Panc1 (cell line): ENCODE results near the gene RPUSD1. TPM values are rescaled to one million over a fixed set of nuclear protein-coding genes. Genes with fewer than 3 reads are reported as not detected.
A peak's percentile ranks its signal among the peaks of the same experiment; 100 is the strongest.

Experiments used
- ATAC-seq: fragments of 200-7000 bp; cut with Tn5 transposase; 2 replicates; pipeline ENCODE4 v1.9.1; 2020; ENCODE audit warnings: mild to moderate bottlenecking, moderate library complexity
- BruUV-seq: library from RNA; stranded (reverse); fragments of 400-500 nt; replicated peaks from 2 replicates; lab custom pipeline; 2021; lab: Mats Ljungman, UMichigan
- CTCF ChIA-PET: fragments of 300-600 bp; sonication (Branson Sonifier 250); formaldehyde crosslinking; loops from one replicate; lab custom pipeline; 2022; ENCODE audit warnings: antibody characterized with exemption; lab: Charles Lee
- POLR2A ChIA-PET: fragments of 300-600 bp; sonication (Branson Sonifier 250); formaldehyde crosslinking; loops from one replicate; lab custom pipeline; 2022; ENCODE audit warnings: antibody characterized with exemption; lab: Charles Lee
- DNase-seq: peaks from one replicate; pipeline ENCODE4 v3.0.0-alpha.2; 2010; ENCODE audit warnings: low read depth, low spot score
- H3K27ac ChIP-seq: 2 replicates; pipeline ENCODE4 v1.5.1; 2011; ENCODE audit warnings: mild to moderate bottlenecking, low read length, inconsistent platforms
- H3K27me3 ChIP-seq: fragments of 200-500 bp; sonication (Bioruptor generic); 2 replicates; pipeline ENCODE4 v1.6.0; 2014; ENCODE audit warnings: low read length, inconsistent platforms; ENCODE audit not compliant: control insufficient read depth, insufficient read depth
- H3K36me3 ChIP-seq: fragments of 200-500 bp; sonication (Bioruptor generic); 2 replicates; pipeline ENCODE4 v1.5.1; 2014; ENCODE audit warnings: inconsistent platforms, mild to moderate bottlenecking, low read length, moderate library complexity; ENCODE audit not compliant: control insufficient read depth, insufficient read depth
- H3K4me1 ChIP-seq: 2 replicates; pipeline ENCODE4 v1.5.1; 2011; ENCODE audit warnings: inconsistent platforms, mild to moderate bottlenecking, low read length, moderate library complexity; ENCODE audit not compliant: control insufficient read depth, insufficient read depth
- H3K4me3 ChIP-seq, 2 experiments: 2 replicates each; pipeline ENCODE4 v1.5.1; 2011 to 2012; ENCODE audit warnings: low read depth in 2 of 2, low read length in 2 of 2, mild to moderate bottlenecking in 2 of 2, inconsistent platforms in 1 of 2, moderate library complexity in 1 of 2
- H3K9me3 ChIP-seq: fragments of 200-500 bp; sonication (Bioruptor generic); 2 replicates; pipeline ENCODE4 v1.5.1; 2014; ENCODE audit warnings: low read depth, mild to moderate bottlenecking, inconsistent platforms, low read length, moderate library complexity; ENCODE audit not compliant: control insufficient read depth, insufficient read depth
- POLR2AphosphoS5 ChIP-seq: IDR thresholded peaks from 2 replicates; pipeline ENCODE4 v1.6.1; 2012; ENCODE audit warnings: mild to moderate bottlenecking, low read depth, low read length, moderate library complexity
- REST ChIP-seq, 2 experiments: IDR thresholded peaks; 2 replicates each; pipeline ENCODE4 v1.6.1; 2011 to 2012; ENCODE audit warnings: low read depth in 2 of 2, control low read depth in 1 of 2, low read length in 1 of 2, mild to moderate bottlenecking in 1 of 2, moderate library complexity in 1 of 2; ENCODE audit not compliant: insufficient read depth in 1 of 2
- SIN3A ChIP-seq: IDR thresholded peaks from 2 replicates; pipeline ENCODE4 v1.6.1; 2012; ENCODE audit warnings: low read depth, mild to moderate bottlenecking, low read length, moderate library complexity, borderline replicate concordance; ENCODE audit not compliant: insufficient read depth
- TCF7L2 ChIP-seq: IDR thresholded peaks from 2 replicates; pipeline ENCODE4 v1.6.1; 2011; ENCODE audit warnings: mild to moderate bottlenecking, low read depth, low read length, inconsistent platforms
- in situ Hi-C: cut with HindIII; loops from 2 replicates; pipeline ENCODE4 v1.10.0; 2016; ENCODE audit warnings: low sequenced_read_pairs, low pct_unique_long_range_greater_than_20kb
- intact Hi-C: fragments of 100-400 bp; cut with micrococcal nuclease; formaldehyde crosslinking; loops from one replicate; pipeline ENCODE4 v1.10.0; 2022; ENCODE audit not compliant: unreplicated experiment
- total RNA-seq: library from RNA; stranded (reverse); gene quantifications from one replicate; pipeline ENCODE4 v1.2.1, GENCODE V29; 2021; ENCODE audit not compliant: unreplicated experiment
- TF ChIP-seq, protein P1 (sequence below): fragments of 450-650 bp; IDR thresholded peaks from 2 replicates; pipeline ENCODE4 v1.5.1; 2017; ENCODE audit warnings: mild to moderate bottlenecking

The RPUSD1 gene
- total RNA-seq, 1 experiment from 2014 or later = 61.1 TPM

- POLR2A ChIA-PET = interaction anchor here (1.1 kb wide), 1 partner anchor 43 kb away, joined by 5 read pairs; no protein-coding TSS in a partner anchor
- ATAC-seq (0 out of 2 replicates have a peak, but pooled peaks have one; percentile 5), DNase-seq (no peak)
- Histone ChIP-seq H3K4me3 (no peak overlapping the region), H3K4me1 (peaks cover 18% of the 10 kb centered on the region), H3K27me3 (no peaks in the 10 kb centered on the region), H3K27ac (no peak overlapping the region), H3K9me3 (no peaks in the 10 kb centered on the region), H3K36me3 (no peaks in the 10 kb centered on the region)
- TF ChIP-seq REST (IDR thresholded peaks at IDR 0.05; ENCODE audit: insufficient read depth in 1 of 2, low read depth in 2 of 2, low read length in 1 of 2) (no peak), POLR2AphosphoS5 (no peak), TCF7L2 (no peak), SIN3A (no peak)
- TF ChIP-seq, protein P1, sequence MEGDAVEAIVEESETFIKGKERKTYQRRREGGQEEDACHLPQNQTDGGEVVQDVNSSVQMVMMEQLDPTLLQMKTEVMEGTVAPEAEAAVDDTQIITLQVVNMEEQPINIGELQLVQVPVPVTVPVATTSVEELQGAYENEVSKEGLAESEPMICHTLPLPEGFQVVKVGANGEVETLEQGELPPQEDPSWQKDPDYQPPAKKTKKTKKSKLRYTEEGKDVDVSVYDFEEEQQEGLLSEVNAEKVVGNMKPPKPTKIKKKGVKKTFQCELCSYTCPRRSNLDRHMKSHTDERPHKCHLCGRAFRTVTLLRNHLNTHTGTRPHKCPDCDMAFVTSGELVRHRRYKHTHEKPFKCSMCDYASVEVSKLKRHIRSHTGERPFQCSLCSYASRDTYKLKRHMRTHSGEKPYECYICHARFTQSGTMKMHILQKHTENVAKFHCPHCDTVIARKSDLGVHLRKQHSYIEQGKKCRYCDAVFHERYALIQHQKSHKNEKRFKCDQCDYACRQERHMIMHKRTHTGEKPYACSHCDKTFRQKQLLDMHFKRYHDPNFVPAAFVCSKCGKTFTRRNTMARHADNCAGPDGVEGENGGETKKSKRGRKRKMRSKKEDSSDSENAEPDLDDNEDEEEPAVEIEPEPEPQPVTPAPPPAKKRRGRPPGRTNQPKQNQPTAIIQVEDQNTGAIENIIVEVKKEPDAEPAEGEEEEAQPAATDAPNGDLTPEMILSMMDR = no peak
- CTCF ChIA-PET = no interaction called here
- BruUV-seq = no TSS peak
- intact Hi-C loops (no loop called here), in situ Hi-C loops (no loop called here)
Measured at GRCh38 chr16:760065-760464, 28.1 kb downstream of the RPUSD1 start.

DNA sequence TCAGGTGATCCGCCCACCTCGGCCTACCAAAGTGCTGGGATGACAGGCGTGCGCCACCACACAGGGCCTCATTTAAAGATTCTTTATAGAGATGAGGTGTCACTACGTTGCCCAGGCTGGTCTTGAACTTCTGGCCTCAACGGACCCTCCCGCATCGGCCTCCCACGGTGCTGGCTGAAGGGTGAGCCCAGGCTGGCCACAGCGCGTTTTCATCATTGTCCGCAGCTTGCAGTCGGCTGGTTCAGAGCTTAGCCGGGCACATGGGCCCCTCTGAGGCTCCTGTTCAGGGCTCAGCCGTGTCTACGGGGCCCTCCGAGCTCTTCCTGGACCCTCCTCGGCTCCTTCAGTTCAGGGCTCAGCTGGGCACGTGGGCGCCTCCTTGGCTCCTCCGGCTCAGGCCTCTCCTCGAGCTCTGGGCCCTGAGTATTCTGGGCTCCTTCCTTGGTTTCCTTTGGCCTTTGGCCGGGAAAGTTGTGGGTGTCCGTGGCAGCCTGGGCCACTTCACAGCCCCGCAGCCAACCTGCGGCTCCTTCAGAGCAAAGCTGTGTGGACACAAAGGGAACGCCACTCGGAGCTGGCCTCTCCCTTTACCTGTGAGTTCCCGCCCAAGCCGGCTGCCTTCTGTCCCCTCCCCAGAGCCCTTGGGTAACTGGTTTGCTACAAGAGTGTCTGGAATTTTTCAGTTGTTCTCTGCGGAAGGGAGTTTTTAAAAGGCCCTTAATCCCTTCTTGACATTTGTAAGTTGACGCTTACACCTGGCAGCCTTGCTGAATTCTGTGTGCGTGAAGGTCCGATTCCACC, 28.9 kb downstream of the RPUSD1 start:
- ATAC-seq (no peak), DNase-seq (no peak)
- no TSS peak for BruUV-seq
- H3K27me3 ChIP-seq = no peaks in the 10 kb centered on the region
- TF ChIP-seq, protein P1 = no peak
- TF ChIP-seq REST (IDR thresholded peaks at IDR 0.05; ENCODE audit: insufficient read depth in 1 of 2, low read depth in 2 of 2, low read length in 1 of 2) (no peak), TCF7L2 (no peak), POLR2AphosphoS5 (no peak), SIN3A (no peak)
- H3K36me3 ChIP-seq = no peaks in the 10 kb centered on the region
- ChIA-PET POLR2A (interaction anchor here (0.7 to 1.1 kb wide), 2 partner anchors 33 to 44 kb away, joined by 5 to 6 read pairs; partner anchors contain the start of gene HAGHL), CTCF (no interaction called here)
- peaks cover 18% of the 10 kb centered on the region for H3K4me1 ChIP-seq
- no peaks in the 10 kb centered on the region for H3K9me3 ChIP-seq
- in situ Hi-C loops (no loop called here), intact Hi-C loops (no loop called here)
- H3K27ac ChIP-seq = no peak overlapping the region
- no peak overlapping the region for H3K4me3 ChIP-seq
